GM21360 (cell line): Measurements from ENCODE around the gene TNFRSF1B.

ENCODE experiments used
- ATAC-seq: cut with Tn5 transposase; IDR thresholded peaks from one replicate; pipeline ENCODE4 v1.9.1; 2021; ENCODE audit warnings: mild to moderate bottlenecking, moderate library complexity; ENCODE audit not compliant: unreplicated experiment

Gene TNFRSF1B

GRCh38 chr1:12141163-12141850 lies 25.5 kb upstream of the TNFRSF1B start:
- no peak for ATAC-seq

GRCh38 chr1:12142141-12142823 lies 24.5 kb upstream of the TNFRSF1B start:
- ATAC-seq, result no peak

- ATAC-seq, result no peak
Measured at GRCh38 chr1:12142891-12143630, 23.7 kb upstream of the TNFRSF1B start.

DNA sequence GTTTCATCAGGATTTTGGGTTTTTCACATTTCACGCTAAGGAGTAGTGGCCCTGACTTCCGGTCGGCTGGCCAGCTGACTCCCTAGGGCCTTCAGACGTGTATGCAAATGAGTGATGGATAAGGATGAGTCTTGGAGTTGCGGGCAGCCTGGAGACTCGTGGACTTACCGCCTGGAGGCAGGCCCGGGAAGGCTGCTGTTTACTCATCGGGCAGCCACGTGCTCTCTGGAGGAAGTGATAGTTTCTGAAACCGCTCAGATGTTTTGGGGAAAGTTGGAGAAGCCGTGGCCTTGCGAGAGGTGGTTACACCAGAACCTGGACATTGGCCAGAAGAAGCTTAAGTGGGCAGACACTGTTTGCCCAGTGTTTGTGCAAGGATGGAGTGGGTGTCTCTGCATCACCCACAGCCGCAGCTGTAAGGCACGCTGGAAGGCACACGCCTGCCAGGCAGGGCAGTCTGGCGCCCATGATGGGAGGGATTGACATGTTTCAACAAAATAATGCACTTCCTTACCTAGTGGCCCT lies 23.1 kb upstream of the TNFRSF1B start:
- ATAC-seq, result no peak

- no peak for ATAC-seq
Measured at GRCh38 chr1:12144236-12144635, 22.6 kb upstream of the TNFRSF1B start.

- no peak for ATAC-seq
Measured at GRCh38 chr1:12144969-12145368, 21.8 kb upstream of the TNFRSF1B start.

DNA sequence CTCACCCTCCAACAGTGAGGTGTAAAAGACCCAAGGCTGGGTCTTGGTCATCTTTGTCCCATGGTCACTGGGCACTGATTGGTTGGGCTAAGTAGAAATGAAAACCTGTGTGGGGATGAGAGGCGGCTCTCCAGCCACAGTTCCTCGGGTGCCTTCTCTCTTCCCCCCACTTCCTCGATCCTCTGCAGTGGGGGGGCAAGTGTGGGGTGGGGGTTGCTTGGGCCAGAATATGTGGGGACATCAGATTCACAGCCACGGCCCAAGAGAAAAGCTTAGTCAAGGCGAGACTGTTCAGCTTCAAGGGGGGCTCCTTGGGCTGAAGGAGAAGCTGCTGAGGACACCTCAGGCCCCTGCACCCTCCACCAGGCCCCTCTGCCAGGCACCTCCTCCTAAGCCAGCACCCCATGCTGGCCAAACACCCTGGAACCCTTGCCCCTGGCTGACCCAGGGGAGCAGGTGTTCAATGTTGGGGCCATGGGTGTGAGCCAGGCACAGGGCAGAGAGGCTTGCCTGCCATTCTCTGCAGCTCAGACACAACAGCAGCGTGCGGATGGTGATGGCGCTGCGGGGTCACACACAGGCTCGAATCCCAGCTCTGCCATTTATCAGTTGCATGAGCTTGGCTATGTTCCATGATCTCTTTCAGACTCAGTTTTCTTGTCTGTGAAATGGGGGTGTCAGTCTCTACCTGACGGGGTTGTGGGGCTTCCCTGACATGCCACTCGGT lies 21.0 kb upstream of the TNFRSF1B start:
- no peak for ATAC-seq

GRCh38 chr1:12146343-12147112 lies 20.3 kb upstream of the TNFRSF1B start:
- ATAC-seq, result no peak

- no peak for ATAC-seq
Measured at GRCh38 chr1:12147201-12147701, 19.5 kb upstream of the TNFRSF1B start.

DNA sequence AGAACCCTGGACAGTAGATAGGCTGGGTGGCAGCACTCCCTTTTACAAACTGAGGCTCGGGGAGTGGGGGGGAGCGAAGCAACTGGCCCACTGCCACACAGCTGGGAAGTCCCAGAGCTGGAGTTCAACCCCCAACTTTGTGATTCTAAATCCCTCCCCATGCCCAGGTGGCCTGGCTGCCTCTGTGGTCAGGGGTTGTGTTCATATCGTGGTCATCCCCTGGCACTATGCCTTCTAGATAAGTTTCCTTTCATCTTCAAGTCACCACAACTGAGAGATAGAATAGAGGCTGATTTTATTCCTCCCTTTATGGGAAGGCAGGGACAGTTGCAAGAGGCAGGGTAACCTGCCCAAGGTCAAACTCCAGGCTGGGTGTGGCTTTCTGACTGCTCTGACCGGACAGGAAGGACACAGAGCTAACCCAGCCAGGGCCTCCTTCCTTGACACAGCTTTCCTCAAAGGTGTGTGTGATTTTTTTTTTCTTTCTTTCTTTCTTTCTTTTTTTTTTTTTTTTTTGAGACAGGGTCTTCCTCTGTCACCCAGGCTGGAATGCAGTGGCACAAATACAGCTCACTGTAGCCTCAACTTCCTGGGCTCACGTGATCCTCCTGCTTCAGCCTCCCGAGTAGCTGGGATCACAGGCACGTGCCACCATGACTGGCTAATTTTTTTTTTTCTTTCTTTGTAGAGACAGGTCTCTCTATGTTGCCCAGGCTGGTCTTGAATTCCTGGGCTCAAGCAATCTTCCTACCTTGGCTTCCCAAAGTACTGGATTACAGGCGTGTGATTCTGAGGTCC lies 18.4 kb upstream of the TNFRSF1B start:
- ATAC-seq, result no peak

DNA sequence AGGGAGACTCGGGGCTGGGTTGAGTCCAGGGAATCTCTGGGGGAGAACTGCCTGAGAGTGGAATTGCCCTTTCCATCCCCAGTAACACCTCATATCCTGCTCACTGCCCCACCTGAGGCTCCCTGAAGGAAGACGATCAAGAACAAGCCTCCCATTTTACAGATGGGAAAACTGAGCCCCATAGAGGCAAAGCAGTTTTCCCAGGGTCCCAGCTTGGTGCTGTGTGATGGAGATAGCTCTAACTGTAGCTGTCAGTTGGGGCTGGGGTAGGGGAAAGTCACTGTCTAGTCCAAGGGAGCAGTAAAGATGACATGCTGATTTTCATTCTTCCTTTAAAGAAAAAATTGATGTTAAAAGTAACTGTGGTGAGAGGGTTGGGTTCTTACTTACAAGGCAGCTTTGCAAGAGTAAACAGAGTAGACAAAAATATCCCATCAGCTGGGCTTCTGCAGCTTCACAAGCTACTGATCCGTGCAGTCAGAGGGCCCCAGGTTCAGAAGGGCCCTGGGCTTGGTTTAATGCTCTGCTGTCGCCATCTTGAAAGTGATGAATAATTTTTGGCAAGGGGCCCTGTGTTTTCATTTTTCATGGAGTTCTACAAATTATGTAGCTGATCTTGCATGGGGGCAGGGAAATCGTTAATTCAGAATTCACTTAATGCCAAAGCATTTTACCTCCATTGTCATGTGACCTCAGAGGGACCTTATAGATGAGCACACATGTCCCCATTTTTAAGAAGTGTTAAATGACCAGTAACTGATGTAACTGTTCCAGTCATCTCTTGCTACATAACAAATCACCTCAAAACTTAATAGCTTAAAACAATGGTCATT lies 17.6 kb upstream of the TNFRSF1B start:
- ATAC-seq, result no peak

DNA sequence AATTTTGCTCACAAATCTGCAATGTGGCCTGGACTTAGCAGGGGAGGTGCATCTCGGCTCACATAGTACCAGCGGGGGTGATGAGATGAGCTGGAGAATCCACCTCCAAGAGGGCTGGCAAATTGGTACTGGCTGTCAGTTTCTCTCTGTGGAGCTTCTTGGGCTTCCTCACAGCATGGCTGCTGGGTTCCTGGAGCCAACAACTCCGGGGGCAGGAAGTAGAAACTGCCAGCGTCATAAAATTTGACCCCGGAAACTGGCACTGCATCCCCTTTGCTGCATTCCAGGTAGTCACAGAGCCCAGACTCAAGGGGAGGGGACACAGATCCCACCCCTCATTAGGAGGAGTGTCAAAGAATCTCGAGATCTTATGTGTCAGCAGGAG lies 17.0 kb upstream of the TNFRSF1B start:
- no peak for ATAC-seq

- ATAC-seq, result no peak
Measured at GRCh38 chr1:12150456-12151200, 16.2 kb upstream of the TNFRSF1B start.

DNA sequence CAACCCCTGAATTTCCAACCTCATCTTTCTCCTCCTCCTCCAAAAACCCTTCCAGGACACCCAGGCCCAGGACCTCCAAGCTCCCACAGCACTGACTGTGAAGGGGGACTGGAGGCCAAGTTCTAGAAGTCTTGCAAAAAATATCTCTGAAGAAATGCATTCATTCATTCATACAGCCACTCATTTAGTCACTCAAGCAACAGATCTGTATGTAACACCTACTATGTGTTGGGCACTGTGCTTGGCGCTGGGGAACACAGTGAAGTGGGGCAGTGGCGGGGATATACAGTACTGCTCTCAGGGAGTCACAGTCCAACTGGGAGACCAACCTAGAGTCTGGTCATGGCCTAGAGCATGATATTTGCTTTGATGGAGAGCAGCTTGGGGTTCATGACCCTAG lies 15.3 kb upstream of the TNFRSF1B start:
- no peak for ATAC-seq

- ATAC-seq, result peak; percentile 65
Measured at GRCh38 chr1:12152113-12152891, 14.5 kb upstream of the TNFRSF1B start.

GRCh38 chr1:12153181-12153785 lies 13.5 kb upstream of the TNFRSF1B start:
- ATAC-seq, result no peak

DNA sequence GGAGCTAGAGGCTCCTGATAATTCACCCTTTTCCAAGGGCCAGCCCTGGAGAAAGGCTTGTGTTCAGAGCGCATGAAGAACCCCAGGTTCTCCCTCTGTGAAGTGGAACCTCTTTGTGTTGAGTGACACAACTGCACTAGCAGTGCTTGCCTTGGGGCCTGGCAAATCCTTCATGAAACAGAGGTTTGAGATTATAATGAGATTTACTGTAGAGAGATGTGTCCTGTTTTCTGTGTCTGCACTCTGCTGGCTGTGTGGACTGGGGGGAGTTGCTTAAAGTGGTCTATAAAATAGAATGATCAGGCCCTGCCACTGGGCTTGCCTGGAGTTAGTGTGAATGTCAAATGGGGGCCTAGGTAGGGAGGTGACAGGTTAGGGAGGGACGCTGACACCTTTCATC lies 11.5 kb upstream of the TNFRSF1B start:
- ATAC-seq, result no peak
